GM12801 (cell line): Measurements from ENCODE around the gene TRIM2.

Experiments used
- CTCF ChIP-seq: IDR thresholded peaks from one replicate; pipeline ENCODE4 v1.5.1; 2011; ENCODE audit warnings: control low read depth; ENCODE audit not compliant: insufficient read length; ENCODE audit errors: extremely low read depth

The TRIM2 gene

GRCh38 chr4:153348006-153348405 lies 143.8 kb downstream of the TRIM2 start:
- TF ChIP-seq CTCF: no peak

- no peak for TF ChIP-seq CTCF
Observed at GRCh38 chr4:153349206-153349805, 145.1 kb downstream of the TRIM2 start.

- no peak for TF ChIP-seq CTCF
Observed at GRCh38 chr4:153362184-153362583, 157.9 kb downstream of the TRIM2 start.

GRCh38 chr4:153364061-153364460 lies 159.8 kb downstream of the TRIM2 start:
- no peak for TF ChIP-seq CTCF

GRCh38 chr4:153365003-153365402 lies 160.8 kb downstream of the TRIM2 start:
- no peak for TF ChIP-seq CTCF

GRCh38 chr4:153366486-153366885 lies 162.2 kb downstream of the TRIM2 start:
- no peak for TF ChIP-seq CTCF

- TF ChIP-seq CTCF: no peak
Observed at GRCh38 chr4:153367092-153367491, 162.8 kb downstream of the TRIM2 start.
